GDM1 (cell line): Measurements from ENCODE around the gene EXOC6B.

ENCODE experiments used
- DNase-seq: peaks from one replicate; lab custom pipeline; 2025; lab: John Stamatoyannopoulos, UW

EXOC6B gene

GRCh38 chr2:72210470-72210869 is 615.4 kb downstream of the EXOC6B start:
- DNase-seq, result no peak

GRCh38 chr2:72208225-72208624 is 617.6 kb downstream of the EXOC6B start:
- no peak for DNase-seq

- no peak for DNase-seq
These were observed 618.5 kb downstream of the EXOC6B start for GRCh38 chr2:72207334-72207733.

DNA sequence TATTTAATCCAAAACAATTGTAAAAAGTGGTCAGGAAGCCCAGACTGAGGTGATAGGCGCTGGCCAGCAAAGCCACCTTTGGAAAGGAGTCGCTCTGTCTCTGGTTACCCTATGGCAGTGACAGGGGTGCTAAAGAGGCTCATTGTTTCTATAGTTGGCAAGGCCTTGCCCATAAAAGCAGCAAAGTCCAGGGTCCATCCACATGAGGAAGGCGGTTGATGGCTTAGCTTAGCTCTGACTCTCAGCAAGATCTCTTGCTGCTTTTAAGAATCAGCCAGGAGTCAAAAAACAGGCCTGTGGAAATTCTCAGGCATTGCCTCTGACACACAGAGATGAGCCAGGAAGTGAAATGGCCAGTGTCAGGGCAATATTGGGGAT is 620.3 kb downstream of the EXOC6B start:
- DNase-seq, result no peak

GRCh38 chr2:72204786-72205503 is 620.9 kb downstream of the EXOC6B start:
- DNase-seq, result no peak

- DNase-seq, result no peak
These were observed 621.6 kb downstream of the EXOC6B start for GRCh38 chr2:72204156-72204785.

DNA sequence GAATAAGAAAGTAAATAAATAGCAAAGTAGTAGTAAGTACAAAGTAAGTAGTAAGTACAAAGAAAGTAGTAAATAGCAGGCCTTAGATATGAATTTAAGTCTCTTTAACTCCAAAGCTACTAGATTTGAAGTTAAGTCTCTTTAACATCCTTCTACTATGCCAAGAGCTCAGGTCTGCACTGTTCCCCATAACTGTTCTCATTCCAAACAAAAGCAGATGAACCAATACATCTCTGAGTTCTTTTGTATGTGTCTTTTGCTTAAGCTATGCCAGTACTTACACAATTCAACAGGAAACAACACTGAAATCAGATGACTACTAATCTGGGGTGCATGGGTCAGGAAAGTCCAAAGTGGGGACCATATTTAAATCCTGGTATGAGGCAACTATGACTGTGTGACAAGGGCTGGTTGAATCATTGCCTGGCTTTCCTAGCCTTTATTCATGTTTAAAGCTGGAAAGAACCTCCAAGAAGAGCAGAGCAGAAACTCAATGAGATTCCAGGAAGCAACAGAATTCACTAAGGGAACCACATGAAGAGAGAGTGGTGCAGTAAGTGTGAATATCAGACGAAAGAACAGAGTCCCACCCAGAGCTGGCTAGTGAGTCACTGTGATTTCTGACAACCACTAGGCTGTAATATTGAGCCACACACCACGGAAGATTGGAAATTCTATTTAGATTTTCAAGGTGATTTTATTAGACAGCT is 627.1 kb downstream of the EXOC6B start:
- DNase-seq, result no peak

DNA sequence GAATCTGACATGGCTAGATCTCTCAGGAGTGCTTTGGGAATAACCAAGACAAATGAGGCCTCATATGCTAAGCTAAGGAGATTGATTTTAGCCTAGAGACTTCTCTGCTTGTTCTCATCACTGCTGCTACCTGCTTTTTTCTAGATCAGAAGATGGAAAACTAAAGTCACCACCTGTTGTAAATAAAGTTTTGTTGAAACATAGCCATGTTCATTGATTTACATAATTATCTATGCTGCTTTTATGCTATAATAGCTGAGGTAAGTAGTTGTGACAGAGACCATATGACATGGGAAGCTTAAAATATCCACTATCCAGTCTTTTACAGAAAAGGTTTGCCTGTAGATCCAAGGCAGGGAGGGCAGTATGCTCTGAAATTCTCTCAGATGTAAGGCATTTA is 632.1 kb downstream of the EXOC6B start:
- DNase-seq, result no peak

- DNase-seq, result no peak
These were observed 634.4 kb downstream of the EXOC6B start for GRCh38 chr2:72191441-72191840.

DNA sequence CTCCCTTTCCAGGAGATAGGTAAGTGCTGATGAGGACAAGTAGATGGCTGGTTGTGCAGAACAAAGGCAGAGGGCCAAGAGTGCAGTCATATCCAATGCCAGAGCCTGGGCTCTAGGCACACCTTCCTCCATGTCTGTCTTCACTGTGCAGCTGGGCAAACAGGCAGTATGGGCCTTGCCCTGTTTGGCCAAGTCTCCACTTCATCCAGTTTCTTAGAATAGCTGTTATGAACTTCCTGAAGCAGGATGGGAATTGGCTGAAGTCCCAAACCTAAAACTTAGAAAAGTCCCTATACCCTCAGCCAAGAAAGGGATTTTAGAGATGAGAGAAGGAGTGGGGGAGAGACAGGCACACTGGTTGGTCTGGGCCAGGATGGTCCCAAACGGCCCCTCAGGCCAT is 640.6 kb downstream of the EXOC6B start:
- no peak for DNase-seq

GRCh38 chr2:72183466-72183865 is 642.4 kb downstream of the EXOC6B start:
- DNase-seq, result no peak

DNA sequence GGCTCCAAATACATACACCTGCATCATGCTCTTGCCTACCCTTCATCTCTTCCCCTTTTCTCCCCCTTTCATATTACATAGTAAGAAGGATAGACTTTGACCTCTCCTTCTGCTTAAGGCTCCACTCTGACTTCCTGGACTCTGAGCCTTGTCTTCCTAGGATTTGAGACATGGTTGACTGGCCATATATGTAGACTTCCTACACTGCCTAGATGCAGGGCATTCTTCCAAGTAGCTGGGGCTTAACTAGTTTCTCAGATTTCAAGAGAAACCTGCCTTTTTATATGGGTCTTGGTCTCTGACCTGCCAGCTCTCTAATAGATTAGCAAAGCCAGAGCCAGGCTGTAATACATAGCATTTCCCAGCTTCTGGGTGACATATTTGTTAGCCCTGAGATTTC is 642.8 kb downstream of the EXOC6B start:
- no peak for DNase-seq

- DNase-seq, result no peak
These were observed 643.3 kb downstream of the EXOC6B start for GRCh38 chr2:72182547-72182946.

DNA sequence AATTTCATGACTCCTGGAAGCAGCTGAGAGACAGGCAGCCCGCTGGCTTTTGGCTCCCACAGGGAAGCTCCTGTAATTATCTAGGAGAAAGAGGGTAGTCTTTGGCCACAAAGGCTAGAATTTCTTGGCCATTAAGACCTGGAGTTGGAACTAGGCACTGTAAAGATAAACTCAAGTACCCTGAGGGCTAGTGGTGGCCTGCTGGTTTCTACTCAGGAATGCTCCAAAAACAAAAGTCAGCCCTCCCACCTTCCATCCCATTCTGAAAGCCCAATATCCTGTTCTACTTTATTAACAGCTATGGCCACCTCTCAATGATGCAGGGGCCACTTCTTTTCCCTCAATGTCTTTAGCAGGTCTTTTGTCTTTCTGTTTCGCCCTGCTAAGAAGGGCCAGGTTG is 644.2 kb downstream of the EXOC6B start:
- DNase-seq, result no peak

GRCh38 chr2:72180351-72180750 is 645.5 kb downstream of the EXOC6B start:
- no peak for DNase-seq

- no peak for DNase-seq
These were observed 647.3 kb downstream of the EXOC6B start for GRCh38 chr2:72178551-72178950.

DNA sequence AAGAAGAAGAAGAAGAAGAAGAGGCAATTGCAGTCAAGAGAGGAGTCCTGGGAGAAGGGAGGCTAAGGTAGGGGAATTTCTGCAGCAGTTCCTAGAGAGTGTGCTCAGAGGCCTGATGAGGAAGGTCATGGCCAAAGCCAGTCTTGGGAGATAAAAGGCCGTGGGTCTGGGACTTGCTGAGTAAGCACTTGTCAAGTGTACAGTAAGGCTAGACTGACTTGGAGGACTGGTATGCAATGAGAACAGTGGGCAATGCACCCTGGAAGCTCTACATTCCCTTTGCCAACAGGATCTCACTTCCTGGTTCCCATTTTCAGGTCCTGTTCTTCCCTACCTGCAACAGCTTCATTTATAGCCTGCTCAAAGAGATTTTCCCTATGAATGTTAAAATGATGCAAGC is 649.6 kb downstream of the EXOC6B start:
- no peak for DNase-seq

DNA sequence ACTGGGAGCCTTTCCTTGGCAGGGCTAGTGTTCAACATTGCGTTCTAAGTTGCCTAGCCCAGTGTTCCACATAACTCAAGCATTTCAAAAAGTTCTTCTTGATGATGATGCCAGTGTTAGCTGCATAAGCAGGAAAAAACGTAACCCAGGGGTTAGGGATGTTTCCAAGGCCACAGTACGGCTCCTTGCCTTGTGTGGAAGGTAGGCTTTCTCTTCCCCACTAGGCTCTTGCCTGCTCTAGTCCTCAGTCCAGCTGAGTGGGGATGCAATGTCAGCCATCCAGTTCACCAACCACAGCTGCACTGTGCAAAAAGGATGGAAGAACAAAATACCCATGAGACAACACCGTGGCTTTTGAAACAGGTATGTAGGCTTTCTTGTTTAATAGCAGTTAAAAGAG is 650.2 kb downstream of the EXOC6B start:
- DNase-seq, result no peak

- no peak for DNase-seq
These were observed 652.1 kb downstream of the EXOC6B start for GRCh38 chr2:72173640-72174321.

DNA sequence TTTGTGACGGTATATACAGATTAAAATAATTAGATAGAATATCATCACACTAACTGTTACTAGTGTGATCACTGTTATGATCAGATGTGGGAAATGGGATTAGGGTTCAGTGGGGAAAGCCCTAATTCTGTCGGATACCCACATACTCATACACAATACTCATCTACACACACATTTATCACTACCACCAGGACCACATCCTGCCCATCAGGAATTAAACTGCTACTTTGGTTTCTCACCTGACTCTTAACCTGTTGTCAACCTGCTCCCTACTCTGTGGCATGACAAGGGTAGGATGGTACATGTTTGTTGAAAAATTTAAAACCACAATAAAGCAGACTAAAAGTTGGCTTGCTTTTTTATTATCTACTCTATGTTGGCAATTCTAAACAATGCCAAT is 653.4 kb downstream of the EXOC6B start:
- no peak for DNase-seq

- no peak for DNase-seq
These were observed 659.6 kb downstream of the EXOC6B start for GRCh38 chr2:72166279-72166678.

- no peak for DNase-seq
These were observed 660.0 kb downstream of the EXOC6B start for GRCh38 chr2:72165792-72166191.

DNA sequence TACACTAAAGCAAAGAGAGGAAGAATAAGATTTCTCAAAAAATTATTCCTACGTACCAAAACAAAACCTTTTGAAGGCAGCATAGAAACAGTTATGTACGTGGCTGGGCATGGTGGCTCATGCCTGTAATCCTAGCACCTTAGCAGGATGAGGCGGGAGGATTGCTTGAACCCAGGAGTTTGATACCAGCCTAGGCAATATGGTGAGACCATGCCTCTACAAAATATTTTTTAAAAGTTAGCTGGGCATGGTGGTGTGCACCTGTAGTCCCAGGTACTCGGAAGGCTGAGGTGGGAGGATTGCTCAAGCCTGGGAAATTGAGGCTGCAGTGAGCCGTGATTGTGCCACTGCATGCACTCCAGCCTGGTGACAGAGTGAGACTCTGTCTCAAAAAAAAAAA is 663.3 kb downstream of the EXOC6B start:
- DNase-seq, result no peak
